H1 (cell line): Measurements from ENCODE around the gene TEX11. TPM values are rescaled to one million over a fixed set of nuclear protein-coding genes. Genes with fewer than 3 reads are reported as not detected.

Experiments used
- CTCF ChIA-PET: fragments of 300-600 bp; sonication (Branson Sonifier 250); formaldehyde crosslinking; loops from one replicate; lab custom pipeline; 2021; ENCODE audit not compliant: partially characterized antibody; lab: Charles Lee
- POLR2A ChIA-PET: fragments of 300-600 bp; sonication (Branson Sonifier 250); formaldehyde crosslinking; loops from one replicate; lab custom pipeline; 2021; ENCODE audit warnings: inconsistent platforms; ENCODE audit not compliant: partially characterized antibody; lab: Charles Lee
- DNase-seq, 2 experiments: peaks; one replicate each; pipeline versions ENCODE4 v3.0.0 to v3.0.0-alpha.2; 2010 to 2022; ENCODE audit warnings: low spot score in 2 of 2, low read depth in 1 of 2, mixed read lengths in 1 of 2
- FAIRE-seq: peaks from 2 replicates; lab custom pipeline; 2011; peaks lifted over from hg19 to GRCh38; lab: Jason Lieb, UNC
- H2AFZ ChIP-seq: 2 replicates; pipeline ENCODE4 v1.8.1; 2012; ENCODE audit warnings: low read length, inconsistent platforms
- H2AK5ac ChIP-seq: 2 replicates; pipeline ENCODE4 v1.6.1; 2013; ENCODE audit warnings: low read depth, low read length
- H2BK120ac ChIP-seq: replicated peaks from 2 replicates; pipeline ENCODE3; 2013; ENCODE audit warnings: low read depth, low read length, inconsistent platforms
- H2BK12ac ChIP-seq: 2 replicates; pipeline ENCODE4 v1.6.1; 2013; ENCODE audit warnings: low read depth, low read length
- H2BK15ac ChIP-seq: 2 replicates; pipeline ENCODE4 v1.6.1; 2013; ENCODE audit warnings: low read length
- H2BK20ac ChIP-seq: 2 replicates; pipeline ENCODE4 v1.6.1; 2013; ENCODE audit warnings: low read length
- H2BK5ac ChIP-seq: 2 replicates; pipeline ENCODE4 v1.6.1; 2013; ENCODE audit warnings: low read depth, low read length
- H3K14ac ChIP-seq: 2 replicates; pipeline ENCODE4 v1.6.1; 2013; ENCODE audit warnings: inconsistent platforms; ENCODE audit not compliant: insufficient read length
- H3K18ac ChIP-seq: 2 replicates; pipeline ENCODE4 v1.6.1; 2013; ENCODE audit warnings: low read length; ENCODE audit errors: extremely low read depth
- H3K23ac ChIP-seq: 2 replicates; pipeline ENCODE4 v1.6.1; 2013; ENCODE audit warnings: inconsistent platforms; ENCODE audit not compliant: insufficient read length
- H3K23me2 ChIP-seq: 2 replicates; pipeline ENCODE4 v1.6.1; 2013; ENCODE audit warnings: low read depth, low read length
- H3K27ac ChIP-seq: 2 replicates; pipeline ENCODE4 v1.6.1; 2011; ENCODE audit warnings: low read depth, low read length, inconsistent platforms
- H3K27me3 ChIP-seq, 4 experiments: replicated peaks in 1 of 4; 1 replicate in 1 of 4; 2 replicates in 3 of 4; pipeline versions ENCODE4 v1.6.1 to v1.8.1; 2011 to 2013; ENCODE audit warnings: low read length in 3 of 4, mild to moderate bottlenecking in 3 of 4, inconsistent platforms in 2 of 4, mixed read lengths in 2 of 4, moderate library complexity in 1 of 4; ENCODE audit not compliant: control insufficient read depth in 3 of 4, insufficient read depth in 3 of 4; ENCODE audit errors: extremely low read depth in 1 of 4
- H3K36me3 ChIP-seq, 4 experiments: 2 replicates each; pipeline versions ENCODE4 v1.6.1 to v1.8.1; 2011 to 2013; ENCODE audit warnings: mild to moderate bottlenecking in 4 of 4, low read length in 3 of 4, moderate library complexity in 2 of 4, control low read depth in 1 of 4, inconsistent platforms in 1 of 4; ENCODE audit not compliant: insufficient read depth in 4 of 4, control insufficient read depth in 2 of 4
- H3K4ac ChIP-seq: replicated peaks from 2 replicates; pipeline ENCODE3; 2013; ENCODE audit warnings: low read length, low read depth, mixed read lengths, inconsistent platforms; ENCODE audit not compliant: insufficient read length
- H3K4me1 ChIP-seq, 4 experiments: replicated peaks in 1 of 4; 1 replicate in 1 of 4; 2 replicates in 3 of 4; pipeline versions ENCODE4 v1.6.1 to v1.8.1; 2011 to 2013; ENCODE audit warnings: low read length in 3 of 4, inconsistent platforms in 2 of 4, mixed read lengths in 1 of 4; ENCODE audit not compliant: insufficient read depth in 4 of 4, control insufficient read depth in 3 of 4
- H3K4me2 ChIP-seq, 2 experiments: 2 replicates each; pipeline versions ENCODE4 v1.6.1 to v1.8.1; 2011 to 2013; ENCODE audit warnings: low read depth in 2 of 2, low read length in 2 of 2, control low read depth in 1 of 2, inconsistent platforms in 1 of 2, mild to moderate bottlenecking in 1 of 2; ENCODE audit not compliant: insufficient read depth in 1 of 2
- H3K4me3 ChIP-seq, 4 experiments: fragments of 200-600, 300-600 bp in 1 of 4; sonication (generic), shearing (Covaris generic), sonication (Bioruptor Twin) in 1 of 4; 2 replicates each; pipeline versions ENCODE4 v1.5.1 to v1.8.1; 2011 to 2016; ENCODE audit warnings: low read length in 4 of 4, low read depth in 3 of 4, control low read depth in 2 of 4, inconsistent platforms in 2 of 4, mild to moderate bottlenecking in 2 of 4, mixed read lengths in 1 of 4, moderate library complexity in 1 of 4; ENCODE audit not compliant: insufficient read depth in 2 of 4; ENCODE audit errors: extremely low read depth in 1 of 4
- H3K56ac ChIP-seq: replicated peaks from 2 replicates; pipeline ENCODE3; 2013; ENCODE audit warnings: low read depth, mild to moderate bottlenecking, mixed read lengths, low read length, inconsistent platforms; ENCODE audit not compliant: insufficient read length
- H3K79me1 ChIP-seq: 2 replicates; pipeline ENCODE4 v1.6.1; 2013; ENCODE audit warnings: low read depth, low read length, control low read depth
- H3K79me2 ChIP-seq, 2 experiments: 2 replicates each; pipeline versions ENCODE4 v1.6.1 to v1.8.1; 2012 to 2013; ENCODE audit warnings: low read length in 2 of 2, mild to moderate bottlenecking in 2 of 2, inconsistent platforms in 1 of 2; ENCODE audit not compliant: insufficient read depth in 2 of 2, control insufficient read depth in 1 of 2
- H3K9ac ChIP-seq, 4 experiments: replicated peaks in 1 of 4; 1 replicate in 1 of 4; 2 replicates in 3 of 4; pipeline versions ENCODE4 v1.6.1 to v1.8.1; 2011 to 2013; ENCODE audit warnings: low read depth in 3 of 4, low read length in 3 of 4, control low read depth in 2 of 4, mild to moderate bottlenecking in 2 of 4, moderate library complexity in 2 of 4, inconsistent platforms in 1 of 4; ENCODE audit errors: extremely low read depth in 1 of 4
- H3K9me3 ChIP-seq, 2 experiments: 2 replicates each; pipeline versions ENCODE4 v1.6.1 to v1.8.1; 2012 to 2013; ENCODE audit warnings: mild to moderate bottlenecking in 2 of 2, moderate library complexity in 2 of 2, control low read depth in 1 of 2, inconsistent platforms in 1 of 2, low read depth in 1 of 2, low read length in 1 of 2, mixed read lengths in 1 of 2; ENCODE audit not compliant: insufficient read depth in 2 of 2
- H4K20me1 ChIP-seq, 2 experiments: replicated peaks in 1 of 2; 2 replicates each; pipeline versions ENCODE3 to v1.8.1; 2011 to 2013; ENCODE audit warnings: inconsistent platforms in 2 of 2, low read length in 2 of 2, mild to moderate bottlenecking in 1 of 2; ENCODE audit not compliant: insufficient read depth in 2 of 2, control insufficient read depth in 1 of 2
- H4K5ac ChIP-seq: 2 replicates; pipeline ENCODE4 v1.6.1; 2013; ENCODE audit warnings: low read length, low read depth, mixed read lengths, inconsistent platforms; ENCODE audit not compliant: insufficient read length
- H4K8ac ChIP-seq: 2 replicates; pipeline ENCODE4 v1.8.0; 2013; ENCODE audit warnings: mild to moderate bottlenecking, moderate library complexity, low read length, inconsistent platforms; ENCODE audit not compliant: insufficient read depth; ENCODE audit errors: extremely low read depth
- H4K91ac ChIP-seq: replicated peaks from 2 replicates; pipeline ENCODE3; 2013; ENCODE audit warnings: low read length, mixed read lengths, inconsistent platforms; ENCODE audit not compliant: insufficient read length
- BCL11A ChIP-seq, 2 experiments: IDR thresholded peaks; one replicate each; pipeline ENCODE4 v1.6.1; 2011; ENCODE audit warnings: low read depth in 2 of 2, low read length in 2 of 2, mild to moderate bottlenecking in 2 of 2
- CBX5 ChIP-seq: fragments of 300-800, 300-1000 bp; sonication (generic); IDR thresholded peaks from 2 replicates; pipeline ENCODE4 v1.7.1; 2016; ENCODE audit warnings: antibody characterized with exemption, low read length, low read depth
- E2F6 ChIP-seq: IDR thresholded peaks from 2 replicates; pipeline ENCODE4 v1.6.1; 2012; ENCODE audit warnings: inconsistent platforms
- GABPA ChIP-seq: IDR thresholded peaks from 2 replicates; pipeline ENCODE4 v1.6.1; 2011; ENCODE audit warnings: mild to moderate bottlenecking, low read length, moderate library complexity, borderline replicate concordance; ENCODE audit not compliant: insufficient read depth
- MAFK ChIP-seq: IDR thresholded peaks from 2 replicates; pipeline ENCODE4 v1.6.1; 2012; ENCODE audit warnings: low read depth, mild to moderate bottlenecking, improper control_type of control experiment, low read length
- MAX ChIP-seq: IDR thresholded peaks from 2 replicates; pipeline ENCODE4 v1.6.1; 2012; ENCODE audit warnings: inconsistent platforms
- NANOG ChIP-seq: IDR thresholded peaks from 2 replicates; pipeline ENCODE4 v1.6.1; 2011; ENCODE audit warnings: low read length, low read depth, mild to moderate bottlenecking, inconsistent platforms; ENCODE audit not compliant: insufficient read depth, poor library complexity, severe bottlenecking
- RBBP5 ChIP-seq: IDR thresholded peaks from 2 replicates; pipeline ENCODE4 v1.7.1; 2012; ENCODE audit warnings: low read depth, mild to moderate bottlenecking, inconsistent platforms, low read length, moderate library complexity, borderline replicate concordance
- WGBS, 2 experiments: shearing (Covaris generic) in 1 of 2; methylation state at CpG; one replicate each; pipeline versions ENCODE4 v1.1.6 to v1.1.7; 2013 to 2015; ENCODE audit warnings: low lambda C conversion rate in 2 of 2, mixed read lengths in 2 of 2, inconsistent platforms in 1 of 2, low coverage in 1 of 2, missing lambda C conversion rate in 1 of 2; ENCODE audit not compliant: insufficient replicate concordance in 2 of 2, insufficient coverage in 1 of 2, insufficient read length in 1 of 2; ENCODE audit errors: extremely low coverage in 1 of 2, missing lambda C conversion rate in 1 of 2; 5-methylcytosine and 5-hydroxymethylcytosine counted together
- polyA plus RNA-seq, 7 experiments: library from polyadenylated mRNA; depleted of rRNA in 3 of 7; stranded (reverse) in 5 of 7; unstranded in 2 of 7; fragments of >200 nt in 5 of 7; fragments of 200-250 nt in 2 of 7; gene quantifications; 1 replicate in 5 of 7; 2 replicates in 1 of 7; 4 replicates in 1 of 7; pipeline versions ENCODE4 v1.2.1 to v1.2.3, GENCODE V29; 2011 to 2013; ENCODE audit warnings: missing spikeins in 2 of 7, mixed read lengths in 2 of 7
- total RNA-seq: library from RNA; stranded (reverse); fragmentation: NEBNext Ultra II Directional; extraction: Animal tissue kit (Norgen Biotek cat#: 25700); gene quantifications from 2 replicates; pipeline ENCODE4 v1.2.1, GENCODE V29; 2021

Gene TEX11
- total and polyA plus RNA-seq, 2 of the 8 experiments (the other 6 are each of a cell fraction or from before 2014, with no cell fraction given) = 0.11 to 0.74 TPM

GRCh38 chrX:70834589-70834988 lies 73.9 kb downstream of the TEX11 start:
- Histone ChIP-seq H4K5ac (no peak overlapping the region), H3K4me1 (no peaks in the 10 kb centered on the region), H3K9ac (no peak overlapping the region), H3K27me3 (no peaks in the 10 kb centered on the region), H4K20me1 (no peaks in the 10 kb centered on the region), H4K91ac (no peak overlapping the region), H2AFZ (no peak overlapping the region), H3K4me2 (no peak overlapping the region), H3K4ac (no peak overlapping the region), H3K27ac (no peak overlapping the region), H3K9me3 (peaks cover 0 to 12% of the 10 kb centered on the region in 2 experiments; a peak in 1 of 4 replicates), H3K79me2 (no peaks in the 10 kb centered on the region), H2BK15ac (no peak overlapping the region), H2BK12ac (no peak overlapping the region), H3K14ac (no peak overlapping the region), H3K79me1 (no peaks in the 10 kb centered on the region), H3K18ac (no peak overlapping the region), H2AK5ac (no peak overlapping the region), H2BK20ac (no peak overlapping the region), H3K23ac (no peak overlapping the region), H4K8ac (no peak overlapping the region), H3K4me3 (no peak overlapping the region), H2BK120ac (no peak overlapping the region), H3K56ac (no peak overlapping the region), H2BK5ac (no peak overlapping the region), H3K23me2 (no peaks in the 10 kb centered on the region), H3K36me3 (no peaks in the 10 kb centered on the region)
- no peak for TF ChIP-seq MAX
- TF ChIP-seq BCL11A (IDR thresholded peaks at IDR 0.05; ENCODE audit: low read depth in 2 of 2, low read length in 2 of 2) = no peak
- no peak for TF ChIP-seq E2F6
- TF ChIP-seq CBX5 = no peak
- TF ChIP-seq NANOG = no peak
- TF ChIP-seq GABPA = no peak
- TF ChIP-seq RBBP5 = no peak
- peak; percentile 91 for TF ChIP-seq MAFK
- 89% methylated on average over 7 of the region's 7 CpGs; no CpG with 5 or more reads in 1 of the 2 experiments for WGBS, 2 experiments
- FAIRE-seq = no peak
- POLR2A ChIA-PET = interaction anchor here (1.5 kb wide), 1 partner anchor 96 kb away, joined by 5 read pairs; the partner anchor contains the start of gene SLC7A3
- CTCF ChIA-PET = interaction anchor here (0.6 kb wide), 1 partner anchor 49 kb away, joined by 5 read pairs; no protein-coding TSS in a partner anchor
- no peak for DNase-seq
